GM03348 (cell line): ENCODE results near the gene CACNA2D4.
A peak's percentile ranks its signal among the peaks of the same experiment; 100 is the strongest.

Experiments
- DNase-seq: peaks from one replicate; pipeline ENCODE4 v3.0.0; 2012; ENCODE audit warnings: low spot score

Gene CACNA2D4

DNA sequence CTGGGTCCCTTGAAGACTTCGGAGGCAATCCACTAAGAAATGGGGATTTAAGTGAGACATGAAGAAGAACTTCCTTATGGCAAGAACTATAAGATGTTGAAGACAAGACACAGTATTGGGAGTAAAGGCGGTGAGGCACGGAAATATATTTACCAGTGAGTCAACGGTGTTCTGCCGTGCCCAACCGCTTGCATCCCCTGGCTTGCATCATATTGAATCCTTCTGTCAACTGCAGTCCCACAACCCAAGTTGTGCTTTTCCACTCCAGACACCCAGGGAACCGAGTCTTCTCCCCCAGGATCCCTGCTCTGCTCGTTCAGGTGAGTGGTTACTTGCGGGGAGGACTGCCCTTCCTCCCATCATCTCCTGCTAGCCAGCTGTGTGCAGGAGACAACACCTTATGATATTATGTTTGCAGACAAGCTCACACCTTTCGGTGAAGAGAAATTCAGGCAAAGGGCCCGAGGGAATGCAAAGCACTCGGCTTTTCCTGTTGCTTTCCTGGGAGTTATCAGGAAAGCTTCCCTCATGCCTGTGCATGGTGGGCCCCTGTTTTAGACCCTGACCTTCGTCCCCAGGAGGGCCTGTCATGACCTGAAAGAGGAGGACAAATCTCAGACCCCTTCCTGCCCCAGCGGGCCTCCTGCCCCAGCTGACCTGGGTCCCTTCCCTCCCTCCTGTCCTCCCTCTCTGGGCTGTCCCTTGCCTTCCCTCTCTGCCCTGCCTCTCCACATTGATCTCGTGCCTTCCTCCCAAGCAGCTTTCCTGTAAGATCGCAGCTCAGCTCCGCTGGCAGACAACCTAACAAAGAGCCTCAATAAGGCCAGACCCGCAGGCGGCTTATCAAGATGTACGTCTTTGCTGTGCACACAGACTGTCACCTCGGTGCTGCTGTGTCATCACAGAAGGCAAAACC, 102.4 kb downstream of the CACNA2D4 start:
- DNase-seq = no peak

DNA sequence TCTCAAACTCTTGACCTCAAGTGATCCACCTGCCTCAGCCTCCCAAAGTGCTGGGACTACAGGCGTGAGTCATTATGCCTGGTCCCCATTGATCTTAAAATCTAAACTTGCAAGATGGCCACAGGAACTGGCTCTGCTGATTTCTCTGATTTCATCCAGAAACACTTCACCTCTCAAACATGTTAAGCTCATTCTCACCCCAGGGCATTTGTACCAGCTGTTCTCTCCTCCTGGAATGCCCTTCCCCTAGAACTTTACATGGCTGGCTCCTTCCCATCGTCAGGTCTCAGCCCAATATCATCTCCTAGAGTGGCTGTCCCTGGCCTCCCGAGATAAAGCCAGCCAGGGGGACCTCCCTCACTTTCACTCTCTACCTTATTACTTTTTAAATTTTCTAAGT, 103.3 kb downstream of the CACNA2D4 start:
- DNase-seq = no peak

DNA sequence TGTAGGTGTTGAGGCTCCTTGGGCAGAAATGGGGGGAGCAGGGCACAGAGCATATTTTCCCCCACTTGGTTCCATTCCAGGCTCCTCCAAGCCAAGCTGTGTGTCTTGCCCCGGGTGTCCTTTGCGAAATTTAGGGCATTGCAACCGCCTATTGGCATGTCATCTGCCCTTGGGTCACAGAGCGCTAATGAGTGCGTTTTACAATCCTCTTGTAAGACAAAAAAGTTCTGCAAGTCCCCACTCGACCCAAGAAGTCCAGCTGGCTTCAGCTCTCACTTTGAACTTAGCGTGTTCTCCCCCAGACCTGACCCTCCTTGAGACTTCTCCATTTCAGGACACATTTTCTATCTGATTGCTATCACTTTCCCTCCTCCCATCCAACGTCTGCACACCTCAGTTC, 104.2 kb downstream of the CACNA2D4 start:
- DNase-seq = no peak

DNA sequence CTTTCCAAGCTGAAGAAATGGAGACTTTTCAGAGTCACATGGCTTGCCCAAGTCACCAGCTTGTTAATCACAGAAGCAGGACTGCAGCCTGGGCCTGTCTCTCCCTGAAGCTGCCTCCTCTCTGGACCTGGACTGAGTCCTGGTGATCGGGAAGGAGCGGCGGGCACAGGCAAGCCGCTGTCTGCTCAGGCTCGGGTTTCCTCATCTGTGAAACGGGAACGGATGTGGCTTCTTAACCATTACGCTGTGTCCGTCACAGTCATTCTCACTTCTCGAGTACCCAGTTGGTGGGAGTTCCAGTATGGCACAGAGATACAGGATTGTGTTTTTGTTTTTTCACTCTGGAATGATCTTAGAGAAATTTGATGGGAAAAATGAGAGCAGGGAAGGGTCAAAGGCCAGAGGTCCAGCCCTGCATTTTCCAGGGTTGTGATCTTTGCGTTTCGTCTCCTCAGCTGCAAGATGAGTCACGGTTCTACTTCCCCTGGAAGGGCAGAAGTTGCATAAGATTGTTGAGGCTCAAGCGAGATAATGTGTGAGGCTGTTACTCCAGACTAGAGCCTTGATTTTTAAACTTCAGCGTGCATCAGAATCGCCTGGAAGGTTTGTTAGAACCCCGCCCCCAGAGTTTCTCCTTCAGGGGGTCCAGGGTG, 105.7 kb downstream of the CACNA2D4 start:
- DNase-seq = no peak

DNA sequence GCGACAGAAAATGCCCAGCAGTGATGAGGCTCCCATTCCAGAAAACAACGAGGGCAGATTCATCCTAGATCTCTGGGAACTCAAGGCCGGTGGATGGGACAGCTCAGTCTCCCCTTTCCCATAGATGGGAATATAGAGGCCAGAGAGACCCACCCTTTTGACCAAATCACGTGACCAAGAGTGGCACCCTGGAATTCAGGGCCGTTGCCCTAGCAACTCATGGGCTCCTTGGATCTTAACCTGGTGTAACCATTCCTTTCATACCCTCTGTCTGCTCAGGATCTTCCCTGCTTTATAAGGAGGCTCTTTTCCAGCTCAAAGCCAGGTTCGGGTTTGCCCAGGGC, 106.5 kb downstream of the CACNA2D4 start:
- no peak for DNase-seq

DNA sequence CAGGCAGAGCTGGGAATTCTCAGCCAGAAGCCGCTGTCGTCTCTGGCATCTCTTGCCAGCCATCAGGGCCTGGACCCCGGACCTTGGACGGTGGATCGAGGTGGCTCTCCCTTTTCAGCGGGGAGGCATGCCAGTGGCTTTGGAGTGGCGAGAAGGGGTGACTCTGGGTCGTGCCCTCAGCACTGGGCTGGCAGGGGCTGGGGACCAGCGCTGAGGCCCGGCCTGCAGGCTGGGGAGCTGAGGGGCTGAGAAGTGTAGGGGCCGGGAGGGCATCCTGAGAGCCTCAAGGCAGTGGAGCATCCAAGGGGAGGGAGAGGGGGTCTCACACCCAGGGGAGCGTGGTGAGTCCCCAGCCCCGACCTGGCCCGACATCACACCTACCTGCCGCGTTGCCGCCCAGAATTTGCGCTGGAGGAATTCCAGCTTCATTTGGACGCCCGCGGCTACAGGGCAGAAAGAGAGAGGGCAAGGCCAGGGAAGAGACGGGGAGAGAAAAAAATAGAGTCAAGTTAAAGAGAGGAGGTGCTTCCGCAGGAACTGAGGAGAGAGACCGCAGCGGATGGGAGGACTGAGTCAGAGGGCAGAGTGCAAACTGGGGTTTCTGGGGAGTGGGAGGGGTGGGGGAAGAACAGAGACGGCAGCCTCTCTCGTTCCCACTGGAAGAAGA, 107.0 kb downstream of the CACNA2D4 start:
- DNase-seq = no peak

DNA sequence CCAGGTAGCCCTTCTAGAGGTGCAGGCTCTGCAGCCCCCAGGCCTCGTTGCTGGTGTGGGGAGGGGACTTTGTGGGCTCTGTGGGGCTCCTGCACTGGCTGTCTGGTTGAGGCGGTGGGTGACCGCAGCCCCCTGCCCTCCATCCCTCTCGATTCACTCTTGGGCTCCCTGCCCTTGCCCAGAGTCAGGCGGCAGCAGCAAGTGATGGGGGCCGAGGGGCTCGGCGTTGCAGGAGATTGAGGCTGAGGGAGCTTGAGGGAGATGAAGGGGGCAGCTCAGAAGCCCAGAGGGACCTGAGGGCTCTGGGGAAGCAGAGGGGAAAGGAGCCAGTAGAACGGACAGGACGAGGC, 107.5 kb downstream of the CACNA2D4 start:
- no peak for DNase-seq

DNA sequence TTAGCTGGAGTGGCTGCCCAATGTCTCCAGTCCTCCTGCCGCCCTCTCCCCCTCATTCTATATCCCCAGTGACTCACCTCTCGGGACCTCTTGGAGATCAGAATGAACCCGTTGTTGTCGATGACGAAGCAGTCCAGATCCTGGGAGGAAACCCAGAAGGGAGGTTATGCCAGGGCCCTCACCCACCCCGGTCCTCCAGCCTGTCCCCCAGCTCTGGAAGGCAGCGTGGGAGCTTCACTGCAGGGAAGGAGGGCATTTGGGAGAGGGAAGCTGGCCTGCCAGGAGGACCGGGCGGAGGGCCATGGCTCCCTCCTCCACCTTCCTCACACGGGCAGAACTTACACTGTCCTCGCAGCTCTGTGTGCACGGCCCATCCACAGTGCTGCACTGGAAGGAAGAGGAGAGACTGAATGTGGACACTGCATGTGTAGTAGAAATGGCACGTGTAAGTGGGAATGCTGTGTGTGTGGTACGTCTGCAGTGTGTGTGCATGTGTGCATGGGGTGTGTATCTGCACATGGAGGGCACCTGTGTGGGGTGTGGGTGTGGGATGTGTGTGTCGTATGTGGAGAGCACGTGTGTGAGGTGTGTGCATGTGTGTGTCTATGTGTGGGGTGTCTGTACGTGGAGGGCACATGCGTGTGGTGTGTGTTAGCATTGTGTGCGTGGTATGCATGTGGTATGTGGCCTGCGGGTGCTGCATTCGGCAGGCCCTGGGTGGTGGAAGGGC, 108.1 kb downstream of the CACNA2D4 start:
- no peak for DNase-seq

DNA sequence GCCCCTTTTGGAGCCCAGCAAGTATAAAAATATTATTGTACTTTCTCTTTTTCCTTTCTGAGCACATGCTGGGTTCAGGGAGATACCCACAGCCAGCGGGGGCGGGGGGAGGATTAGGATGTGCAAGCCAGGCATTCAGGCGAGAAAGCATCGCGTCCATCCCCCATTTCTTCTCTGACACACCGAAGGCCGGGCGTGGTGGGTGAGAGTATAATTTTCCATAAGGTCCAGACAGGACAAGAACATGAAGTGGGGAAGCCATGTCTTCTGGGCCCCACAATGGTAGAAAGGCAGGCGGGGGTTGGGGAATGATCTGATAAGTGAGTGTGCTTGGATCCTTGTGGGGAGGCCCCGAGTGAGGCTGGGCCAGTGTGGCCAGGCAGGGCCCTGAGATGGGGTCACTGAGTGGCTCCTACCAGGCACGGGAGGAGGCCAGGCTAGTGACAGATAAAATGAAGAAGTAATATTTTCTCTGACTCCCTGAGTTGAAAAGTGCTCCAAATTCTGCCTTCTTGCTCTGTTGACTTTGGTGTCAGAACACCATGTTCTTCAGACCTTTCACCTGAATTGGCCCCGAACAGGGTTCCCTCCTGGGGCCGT, 108.8 kb downstream of the CACNA2D4 start:
- no peak for DNase-seq

DNA sequence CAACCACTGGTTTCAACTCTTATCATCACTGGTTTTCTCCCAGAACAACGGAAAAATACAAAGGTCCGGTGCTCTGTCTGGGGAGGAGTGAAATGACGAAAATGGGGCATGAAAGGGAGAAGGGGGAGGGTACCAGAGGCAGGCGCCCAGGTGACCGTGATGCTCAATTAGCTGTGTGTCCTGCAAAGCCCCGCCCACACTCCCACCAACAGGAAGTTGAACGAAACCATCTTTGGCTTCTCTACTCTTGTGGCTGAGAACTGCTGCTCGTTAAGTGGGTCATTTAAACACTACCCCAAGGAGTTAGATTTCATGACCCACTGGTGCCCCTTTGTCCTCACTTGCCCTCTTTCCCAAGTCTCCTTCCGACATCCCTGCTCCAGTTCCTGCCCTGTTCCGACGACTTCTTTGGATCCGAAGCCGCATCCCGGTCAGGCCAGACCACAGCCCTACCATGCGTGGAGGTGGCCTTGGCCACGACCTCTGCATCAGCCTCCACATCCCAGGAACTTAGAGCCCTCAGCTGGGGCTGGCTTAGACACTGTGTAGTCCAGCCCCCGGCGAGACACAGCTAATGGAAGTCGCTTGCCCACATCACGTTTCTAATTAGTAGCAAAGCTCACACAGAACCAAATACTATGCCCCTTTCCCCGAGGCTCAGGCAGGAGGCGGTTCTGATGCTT, 109.5 kb downstream of the CACNA2D4 start:
- no peak for DNase-seq

DNA sequence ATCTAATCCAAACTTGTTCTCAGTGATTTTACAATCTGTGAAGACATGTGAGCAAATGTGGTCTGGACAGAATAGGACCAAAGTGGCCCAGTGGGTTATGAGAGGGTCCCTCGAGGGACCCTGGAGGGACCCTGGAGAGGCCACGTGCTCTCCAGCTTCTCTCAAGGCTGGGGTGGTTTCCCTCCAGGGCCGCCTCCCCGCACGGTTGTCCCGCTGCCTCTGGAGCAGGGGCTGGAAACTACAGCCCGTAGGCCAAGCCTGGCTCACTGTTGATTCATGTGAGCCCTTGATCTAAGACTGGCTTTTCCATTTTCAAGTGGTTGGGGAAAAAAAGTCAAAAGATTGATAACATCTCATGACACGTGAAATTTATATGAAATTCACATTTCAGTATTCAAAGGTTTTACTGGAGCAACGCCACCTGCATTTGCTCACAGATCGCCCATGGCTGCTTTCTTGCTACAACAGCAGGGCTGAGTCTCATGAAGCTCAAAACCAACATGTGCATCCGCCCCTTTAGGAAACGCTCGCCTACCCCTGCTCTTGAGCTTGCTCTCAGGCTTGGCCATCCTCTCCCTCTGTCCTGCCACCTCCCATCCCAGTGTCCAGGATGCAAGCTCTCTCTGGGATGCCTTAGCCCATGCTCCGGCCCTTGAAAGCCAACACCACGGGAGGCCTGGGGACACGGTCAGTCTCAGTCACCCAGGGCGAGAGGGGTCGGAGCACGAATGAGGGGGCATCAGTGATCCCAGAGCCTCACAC, 110.2 kb downstream of the CACNA2D4 start:
- no peak for DNase-seq

DNA sequence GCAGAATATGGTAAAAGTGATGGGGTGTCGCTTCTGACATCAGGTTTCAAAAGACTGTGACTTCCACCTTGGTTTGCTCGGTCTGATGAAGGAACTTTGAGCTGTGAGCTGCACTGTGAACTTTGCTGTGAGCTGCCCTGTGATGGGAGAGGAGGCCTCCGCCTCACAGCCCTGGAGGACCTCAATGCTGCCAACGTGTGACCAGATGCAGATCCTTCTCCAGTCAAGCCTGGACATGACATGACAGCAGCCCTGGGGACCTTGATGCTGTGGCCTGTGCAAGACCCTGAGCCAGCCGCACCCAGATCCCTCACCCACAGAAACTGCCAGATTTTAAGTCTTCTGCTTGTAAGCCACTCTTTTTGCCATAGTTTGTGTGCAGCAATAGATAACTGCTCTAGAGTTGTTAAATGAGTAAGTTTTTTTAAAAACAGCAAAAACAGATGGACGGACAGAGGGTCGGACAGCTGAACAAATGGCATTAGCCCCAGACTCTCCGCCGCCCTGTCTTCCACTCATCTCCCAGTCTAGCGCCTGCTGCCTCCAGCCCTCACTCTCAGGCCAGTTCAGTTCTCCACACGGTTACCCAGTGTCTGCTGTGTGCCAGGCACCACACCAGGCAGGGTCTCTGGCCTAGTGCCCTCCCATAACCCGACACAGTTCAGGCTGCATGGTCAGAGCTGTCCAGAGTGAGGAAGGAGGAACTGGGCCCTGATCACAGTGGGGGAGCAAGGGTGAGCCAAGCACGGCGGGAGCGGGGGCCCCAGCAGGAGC, 111.2 kb downstream of the CACNA2D4 start:
- no peak for DNase-seq

DNA sequence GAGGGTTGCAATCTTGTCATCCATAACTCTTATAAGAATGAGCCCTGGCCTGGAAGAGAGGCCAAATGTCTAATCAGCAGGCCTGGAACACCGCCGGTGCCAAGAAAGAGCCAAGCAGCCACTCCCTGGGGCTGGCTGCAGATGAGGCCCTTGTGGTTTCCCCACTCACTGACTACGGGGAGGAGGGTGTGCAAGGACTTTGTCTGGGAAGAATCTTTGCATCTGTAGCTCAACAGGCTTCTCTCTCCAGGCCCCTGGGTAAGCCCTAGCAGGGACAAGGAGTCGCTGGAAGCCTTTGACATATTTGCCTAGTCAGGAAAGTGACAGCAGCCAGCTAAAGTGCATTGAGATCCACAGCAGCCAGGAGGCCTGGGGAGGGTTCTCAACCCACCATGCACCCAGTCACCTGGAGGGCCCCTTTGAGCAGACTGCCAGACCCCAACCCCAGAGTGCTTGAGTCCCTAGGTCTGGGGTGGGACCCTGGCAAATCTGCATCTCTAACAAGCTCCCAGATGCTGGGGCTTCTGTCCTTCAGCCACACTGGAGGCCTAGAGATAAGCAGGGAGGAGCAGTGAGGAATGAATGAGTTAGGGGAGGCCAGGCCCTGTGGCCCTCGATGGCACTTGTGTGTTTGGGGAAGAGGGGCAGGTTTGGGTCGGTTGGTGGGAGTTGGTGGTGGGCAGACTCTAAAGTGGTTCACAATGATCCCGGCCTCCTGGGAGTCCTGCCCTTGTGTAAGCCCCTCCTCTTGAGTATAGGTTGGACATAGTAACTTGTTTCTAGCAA, 112.0 kb downstream of the CACNA2D4 start:
- peak; percentile 75 for DNase-seq

DNA sequence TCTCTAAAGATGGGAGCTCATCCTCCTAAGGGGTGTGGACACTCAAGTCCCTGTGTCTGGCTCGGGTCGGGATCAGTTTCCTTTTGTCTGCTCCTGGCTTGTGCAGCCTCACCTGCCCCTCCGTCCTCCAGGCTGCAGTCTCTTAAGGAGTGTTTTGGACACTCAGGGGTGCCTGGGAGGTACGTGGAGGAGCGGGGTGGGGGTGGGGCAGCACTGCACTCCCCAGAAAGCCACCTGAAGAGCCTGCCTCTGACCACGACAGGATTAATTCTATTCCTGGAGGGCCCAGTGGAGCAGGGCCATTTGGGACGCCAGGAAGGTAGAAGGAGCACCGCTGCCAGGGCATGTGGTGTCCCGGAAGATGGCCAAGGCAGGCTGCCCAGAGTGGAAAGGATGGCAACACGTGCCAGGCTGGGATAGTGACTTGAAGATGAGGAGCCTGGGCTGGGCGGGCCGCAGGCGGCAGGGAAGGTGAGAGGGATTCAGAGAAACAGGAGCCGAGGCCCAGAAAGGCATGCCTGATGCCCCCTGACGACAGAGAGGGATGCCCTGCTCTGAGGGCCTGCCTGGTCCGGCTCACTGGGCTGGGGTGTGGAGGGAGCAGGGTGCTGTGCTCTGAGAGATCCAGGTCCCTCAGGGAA, 112.9 kb downstream of the CACNA2D4 start:
- DNase-seq = no peak

DNA sequence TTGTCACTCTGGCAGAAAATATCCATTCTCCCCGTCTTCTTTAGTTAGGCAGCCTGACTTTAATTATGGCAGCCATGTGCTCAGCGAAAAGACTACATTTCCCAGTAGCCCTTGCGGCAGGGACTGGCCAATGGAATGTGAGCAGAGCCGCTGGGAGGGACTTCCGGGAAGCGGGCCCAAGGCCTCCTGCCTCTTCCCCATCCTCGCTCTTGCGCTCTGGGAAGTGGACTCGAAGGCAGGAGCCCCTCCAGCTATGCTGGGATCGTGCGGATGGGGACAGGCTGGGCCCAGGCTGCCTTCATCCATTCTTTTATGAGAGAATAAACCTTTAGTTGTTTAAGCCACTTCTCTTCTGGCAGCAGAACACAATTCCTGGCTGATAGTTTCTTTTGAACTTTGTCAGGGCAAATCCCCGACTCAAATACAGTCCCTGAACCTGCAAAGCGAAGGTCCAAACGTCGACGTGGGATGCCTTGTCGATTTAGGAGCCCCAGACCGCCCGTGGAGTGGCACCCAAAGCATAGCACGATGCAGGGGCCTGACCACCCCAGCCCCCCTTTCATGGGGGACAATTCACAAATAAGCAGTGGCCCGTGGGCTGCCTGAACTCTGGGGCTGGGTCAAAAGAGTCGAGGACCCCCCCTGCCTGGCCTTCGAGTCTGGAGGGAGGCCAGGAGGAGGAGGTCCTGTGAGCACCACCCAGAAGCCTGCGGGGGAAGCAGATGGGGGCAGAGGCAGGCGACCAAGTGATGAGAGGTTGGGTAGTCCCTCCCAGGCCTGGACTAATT, 113.7 kb downstream of the CACNA2D4 start:
- peak; percentile 95 for DNase-seq

DNA sequence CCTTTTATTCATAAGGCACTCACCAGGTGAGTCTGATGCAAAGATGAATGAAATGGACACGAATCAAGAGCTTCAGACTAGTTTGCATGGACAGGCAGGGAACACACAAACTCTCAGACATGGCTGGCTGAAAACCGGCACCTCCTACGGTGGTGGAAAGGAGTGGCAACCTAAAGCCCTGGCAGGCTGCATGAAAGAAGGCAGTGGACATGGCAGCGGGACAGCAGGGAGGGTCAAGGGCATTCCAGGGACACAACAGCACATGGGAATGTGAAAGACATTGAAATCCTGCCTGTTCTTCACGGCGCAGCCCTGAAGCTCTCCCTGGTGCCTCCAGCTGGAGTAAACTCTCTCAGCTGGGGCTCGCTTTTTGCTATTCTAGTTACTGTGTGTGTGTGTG, 114.7 kb downstream of the CACNA2D4 start:
- DNase-seq = no peak

DNA sequence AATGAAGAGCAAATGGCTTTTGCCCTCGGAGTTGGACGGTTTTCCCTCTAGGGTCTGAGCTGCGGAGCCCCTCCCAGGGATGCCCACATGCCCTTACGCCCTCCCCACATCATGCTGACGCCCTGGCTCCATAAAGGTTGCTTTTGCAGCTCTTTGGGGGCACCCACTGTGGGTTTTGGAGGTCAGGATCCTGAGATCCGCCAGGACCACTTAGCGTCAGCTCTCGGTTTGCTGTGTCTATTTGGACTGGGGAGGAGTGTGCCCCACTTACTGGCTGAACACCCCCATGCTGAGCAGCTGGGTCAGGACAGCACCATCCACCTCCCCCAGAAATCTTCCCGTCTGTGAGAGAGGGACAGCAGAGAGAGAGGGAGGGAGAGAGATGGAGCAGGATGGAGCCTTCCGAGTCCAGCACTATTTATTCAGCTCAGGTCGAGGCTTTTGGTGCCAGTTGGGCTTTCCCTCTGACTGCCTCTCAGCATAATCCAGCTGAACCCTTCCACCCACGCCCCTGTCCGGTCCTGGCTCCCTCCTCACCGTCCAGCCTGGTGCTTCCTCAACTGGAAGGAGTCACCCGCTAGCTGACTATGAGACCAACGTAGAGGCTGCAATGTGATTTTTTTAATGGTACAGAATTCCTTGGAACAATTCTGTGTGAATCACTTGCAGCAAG, 117.0 kb downstream of the CACNA2D4 start:
- DNase-seq = no peak
